T-helper 2 cell treated with Interferon-gamma antibody and Interleukin-4, amounts not matched to agents 100 ng/mL and 5 ng/mL, for 36 hours (primary cell): ENCODE data around the gene CROCC2. TPM values are rescaled to one million over a fixed set of nuclear protein-coding genes. Genes with fewer than 3 reads are reported as not detected.

Experiments used
- intact Hi-C: fragments of 100-400 bp; cut with micrococcal nuclease; formaldehyde crosslinking; loops from one replicate; pipeline ENCODE4 v1.15.1; 2023
- total RNA-seq: library from RNA; stranded (reverse); gene quantifications from 2 replicates; pipeline ENCODE4 v1.2.3, GENCODE V29; 2022

Gene CROCC2
- total RNA-seq, 1 donor from 2014 or later = not detected

GRCh38 chr2:240919786-240920782 lies 13.9 kb downstream of the CROCC2 start:
- intact Hi-C loops = no loop called here

GRCh38 chr2:240920783-240921231 lies 14.7 kb downstream of the CROCC2 start:
- intact Hi-C loops = no loop called here

GRCh38 chr2:240921311-240921994 lies 15.3 kb downstream of the CROCC2 start:
- intact Hi-C loops = no loop called here

- intact Hi-C loops = no loop called here
Observed at GRCh38 chr2:240921995-240922244, 15.8 kb downstream of the CROCC2 start.

DNA sequence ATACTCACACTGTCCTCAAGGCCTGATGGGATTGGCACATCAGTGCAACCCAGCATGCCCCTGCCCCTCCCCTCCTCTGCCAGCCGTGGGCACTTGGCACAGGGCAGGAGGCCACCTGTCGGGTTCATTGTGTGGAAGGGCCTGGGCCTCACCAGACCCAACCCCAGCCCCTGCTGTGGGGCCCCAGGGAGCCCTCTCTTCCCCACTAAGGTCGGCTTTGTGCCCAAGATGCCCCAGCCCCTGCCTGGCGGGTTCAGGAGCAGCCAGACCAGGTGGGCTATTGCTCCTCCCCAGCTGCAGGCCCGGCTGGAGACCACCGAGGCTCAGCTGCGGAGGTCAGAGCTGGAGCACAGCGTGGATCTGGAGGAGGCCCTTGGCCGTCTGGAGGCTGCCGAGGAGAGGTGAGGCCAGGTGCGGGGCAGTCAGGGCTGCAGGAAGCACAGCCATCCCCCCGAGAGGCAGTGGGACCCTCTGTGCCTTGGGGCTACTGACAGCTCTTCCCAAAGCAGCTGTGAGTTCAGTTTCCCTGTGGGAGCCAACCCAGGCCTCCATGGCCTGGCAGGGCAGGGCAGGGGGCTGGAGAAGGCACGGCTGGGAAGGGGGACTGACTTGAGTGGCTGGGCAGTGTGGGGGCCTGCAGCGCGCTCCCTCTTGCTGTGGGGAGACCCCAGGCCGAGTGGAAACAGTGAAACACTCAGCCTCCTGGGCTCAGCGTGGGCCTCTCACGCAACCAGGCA lies 16.3 kb downstream of the CROCC2 start:
- intact Hi-C loops = no loop called here

- intact Hi-C loops = no loop called here
Observed at GRCh38 chr2:240922982-240923537, 16.9 kb downstream of the CROCC2 start.

DNA sequence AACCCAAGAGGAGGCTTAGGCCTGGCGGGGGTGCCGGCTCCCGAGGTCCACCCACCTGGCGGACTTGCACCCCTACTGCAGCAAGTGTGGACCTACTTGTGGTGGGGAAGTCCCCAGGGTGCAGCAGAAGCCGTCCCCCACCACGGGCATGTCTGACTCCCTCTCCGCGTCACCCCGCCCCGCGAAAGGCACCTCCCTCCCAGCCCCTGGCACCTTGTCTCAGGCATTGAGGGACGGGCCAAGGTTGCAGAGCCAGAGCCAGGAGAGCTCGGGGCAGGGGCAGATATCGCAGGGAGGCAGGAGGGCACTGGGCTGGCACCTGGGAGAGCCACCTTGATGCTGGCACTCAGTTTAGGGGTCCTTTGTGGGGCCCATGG lies 19.0 kb downstream of the CROCC2 start:
- intact Hi-C loops = no loop called here

- intact Hi-C loops = no loop called here
Observed at GRCh38 chr2:240925568-240926515, 19.7 kb downstream of the CROCC2 start.

DNA sequence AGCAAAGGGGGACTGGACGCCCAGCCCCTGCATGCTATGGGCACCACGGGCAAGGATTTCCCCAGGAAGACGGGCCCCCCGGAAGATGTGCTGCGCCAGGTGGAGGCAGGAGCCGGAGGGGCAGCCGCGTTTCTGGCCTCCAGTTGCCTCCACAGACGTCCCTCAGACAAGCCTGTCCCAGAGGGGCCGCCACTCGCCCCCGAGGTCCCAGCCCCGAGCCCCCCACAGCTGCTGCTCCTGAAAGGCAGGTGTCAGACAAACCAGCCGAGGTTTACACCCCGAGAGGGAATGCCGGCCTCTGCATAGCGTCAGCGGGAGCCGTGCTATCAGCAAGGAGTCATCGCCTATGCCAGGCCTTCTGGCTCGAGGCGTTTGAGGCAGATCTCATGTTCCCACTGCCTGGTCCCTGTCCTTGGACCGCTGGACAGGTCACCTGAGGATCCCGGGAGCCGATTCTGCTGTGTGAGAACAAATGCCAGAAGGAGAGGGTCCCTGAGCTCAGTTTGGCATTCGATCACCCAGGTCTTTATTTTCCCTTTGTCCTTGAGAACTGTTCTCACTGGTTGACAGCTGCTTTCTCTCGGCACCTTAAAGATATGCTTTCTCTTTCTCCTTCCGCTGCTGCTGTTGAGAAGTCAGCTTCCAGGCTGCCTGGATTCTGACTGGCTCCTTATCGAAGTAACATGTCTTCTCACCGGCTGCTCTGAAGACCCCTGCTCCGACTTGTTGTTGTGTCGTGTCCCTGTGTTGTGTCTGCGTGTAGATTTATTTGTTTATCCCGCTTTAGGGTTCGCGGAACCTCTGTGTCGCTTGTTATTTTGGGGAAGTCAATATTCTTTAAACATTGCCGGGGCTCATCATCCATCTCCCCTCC lies 20.6 kb downstream of the CROCC2 start:
- intact Hi-C loops = no loop called here

GRCh38 chr2:240927390-240927781 lies 21.2 kb downstream of the CROCC2 start:
- intact Hi-C loops = no loop called here

GRCh38 chr2:240928476-240929363 lies 22.6 kb downstream of the CROCC2 start:
- intact Hi-C loops = no loop called here

DNA sequence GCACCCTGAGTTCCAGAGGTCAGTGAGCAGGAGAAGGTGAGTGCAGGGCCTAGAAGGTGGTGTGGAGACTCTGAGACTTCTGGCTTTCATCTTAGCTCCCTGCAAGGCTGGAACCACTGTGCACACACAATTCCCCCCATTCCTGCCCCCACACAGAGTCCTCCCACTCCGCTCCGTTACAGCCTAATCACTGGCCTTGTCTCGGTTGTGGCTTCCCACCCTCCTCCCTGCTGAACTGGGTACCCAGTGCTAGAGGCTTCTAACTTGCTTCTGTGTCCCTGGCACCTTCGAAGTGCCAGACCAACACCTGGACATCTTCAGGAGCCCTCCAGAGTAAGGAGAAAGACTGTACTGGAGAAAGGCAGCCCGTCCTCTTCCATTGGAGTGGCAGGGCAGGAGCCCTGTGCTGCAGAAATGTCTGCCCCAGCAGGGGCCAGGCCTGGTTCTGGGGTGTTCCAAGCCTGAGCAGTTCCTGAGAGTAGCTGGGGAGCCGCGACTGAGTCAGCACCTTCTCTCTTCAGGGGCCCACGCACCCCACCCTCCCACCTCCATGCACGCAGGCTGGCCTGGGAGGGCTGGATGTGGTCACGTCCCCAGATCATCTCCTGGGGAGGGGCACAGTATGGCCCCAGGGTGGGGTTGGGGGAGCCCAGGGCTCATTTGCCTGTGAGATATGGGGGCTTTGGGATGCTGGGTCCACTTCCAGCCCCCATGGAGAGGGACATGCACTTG lies 23.4 kb downstream of the CROCC2 start:
- intact Hi-C loops = no loop called here

GRCh38 chr2:240930096-240930630 lies 24.0 kb downstream of the CROCC2 start:
- intact Hi-C loops = no loop called here

GRCh38 chr2:240930631-240931318 lies 24.6 kb downstream of the CROCC2 start:
- intact Hi-C loops = no loop called here

DNA sequence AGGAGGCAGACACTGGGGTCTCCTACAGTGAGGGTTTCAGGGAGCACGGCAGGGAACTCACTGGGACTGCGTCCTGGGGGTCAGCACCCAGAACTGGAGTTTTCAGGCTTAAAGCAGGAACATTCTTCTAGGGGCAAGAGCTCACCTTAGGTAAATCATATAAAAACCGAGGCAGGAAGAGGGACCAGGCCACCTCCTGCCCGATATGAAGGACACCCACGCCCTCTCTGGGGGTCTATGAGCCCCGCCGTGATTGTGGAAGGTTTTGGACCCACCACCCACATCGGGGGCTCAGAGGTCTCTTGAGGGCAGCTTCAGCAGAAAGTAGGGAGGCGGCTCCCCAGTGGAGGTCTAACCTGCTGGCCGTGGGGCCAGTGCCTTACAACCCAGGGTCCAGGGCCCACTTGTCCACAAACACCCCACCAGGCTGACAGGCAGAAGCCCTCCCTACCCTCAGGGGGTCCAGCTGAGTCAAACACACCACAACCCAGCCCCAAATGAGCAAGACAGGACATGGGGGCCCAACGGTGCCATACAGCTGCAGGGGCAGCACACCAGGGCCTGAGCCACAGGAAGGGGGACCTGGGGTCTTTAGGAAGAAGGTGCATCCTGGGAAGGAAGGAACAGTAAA lies 25.3 kb downstream of the CROCC2 start:
- intact Hi-C loops = no loop called here

DNA sequence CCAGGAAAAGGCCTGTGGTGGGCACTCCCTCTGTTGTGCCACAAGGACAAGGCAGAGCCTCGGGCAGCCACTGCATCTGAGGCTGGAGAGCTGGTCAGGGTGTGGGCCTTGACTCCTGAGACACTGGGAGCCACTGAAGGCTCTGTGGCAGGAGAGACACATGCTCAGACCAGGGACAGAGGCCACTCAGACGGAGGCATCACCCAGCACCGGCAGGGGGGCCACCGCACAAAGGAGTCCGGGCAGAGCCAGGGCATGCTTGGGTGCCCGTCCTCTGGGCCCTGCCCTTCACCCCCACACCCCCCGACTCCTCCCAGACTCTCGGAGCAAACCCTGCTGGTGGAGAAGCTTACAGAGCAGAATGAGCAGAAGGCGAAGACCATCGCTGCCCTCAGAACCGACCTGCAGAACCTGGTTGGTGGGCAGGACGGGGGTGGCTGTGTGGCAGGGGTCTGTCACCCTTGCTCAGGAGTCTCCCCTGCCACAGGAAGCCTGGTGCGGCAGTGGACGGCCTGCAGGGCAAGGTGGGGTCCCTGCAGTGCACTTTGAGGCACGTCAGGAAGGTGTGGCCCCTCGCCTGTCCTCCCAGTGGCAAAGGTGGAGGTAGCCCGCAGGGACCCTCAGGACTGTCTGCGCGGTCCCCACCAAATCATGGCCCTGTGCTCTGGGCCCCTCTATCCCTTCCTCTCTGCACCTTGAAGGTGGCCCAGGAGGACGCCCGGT lies 26.0 kb downstream of the CROCC2 start:
- intact Hi-C loops = no loop called here
